Stimulated activated CD8-positive, alpha-beta memory T cell treated with anti-CD3 and anti-CD28 coated beads, Interleukin-4, amount 100 ng/mL, for 4 hours (primary cell): Measurements from ENCODE around the gene DLGAP1.
"Not testable (repeated sequence)": the region's sequence is repeated elsewhere in the genome, so short reads cannot be mapped to it uniquely, and the experiment has no call there.

ENCODE experiments used
- DNase-seq, 2 donors: peaks; one replicate each; pipeline ENCODE4 v3.0.0-alpha.2; 2020; ENCODE audit warnings: low read depth in 2 of 2, low spot score in 1 of 2

Gene DLGAP1

DNA sequence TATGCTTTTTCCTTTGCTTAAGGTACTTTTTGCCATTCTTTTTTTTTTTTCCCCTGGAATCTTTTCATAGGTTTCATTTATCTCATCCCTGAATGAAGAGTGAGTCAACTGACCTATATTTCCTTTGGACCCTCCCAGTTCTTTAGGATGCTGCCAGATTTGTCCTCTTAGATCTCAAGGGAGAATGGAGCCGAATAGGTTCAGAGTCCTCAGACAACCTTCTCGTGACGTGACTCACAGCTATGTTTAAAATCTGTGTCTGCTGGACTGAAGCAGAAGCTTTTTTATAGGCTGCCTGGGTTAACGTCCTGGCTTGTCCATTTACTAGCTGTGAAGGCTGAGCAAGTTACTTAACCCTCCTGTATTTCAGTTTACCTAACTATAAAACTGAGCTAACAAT is 358.6 kb downstream of the DLGAP1 start:
- DNase-seq = no peak

DNA sequence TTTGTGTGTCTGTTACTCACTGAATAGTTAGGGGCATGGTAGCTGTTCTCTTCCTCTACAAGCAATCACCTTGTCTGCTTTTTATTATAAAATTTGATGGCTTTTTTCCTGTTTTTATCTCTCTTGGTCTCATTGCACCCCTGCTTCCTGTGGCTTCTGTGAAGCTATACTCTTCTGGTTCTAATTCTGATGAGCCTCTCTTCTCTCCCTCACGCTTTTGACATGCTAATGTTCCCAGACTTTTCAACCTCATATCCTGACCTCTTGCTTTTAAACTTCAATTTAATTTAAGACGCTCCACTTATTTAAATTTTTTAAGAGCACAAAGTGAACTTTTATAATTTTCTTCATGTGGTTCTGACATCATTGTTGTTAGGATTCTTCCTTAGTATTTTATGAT is 361.4 kb downstream of the DLGAP1 start:
- DNase-seq = no peak

DNA sequence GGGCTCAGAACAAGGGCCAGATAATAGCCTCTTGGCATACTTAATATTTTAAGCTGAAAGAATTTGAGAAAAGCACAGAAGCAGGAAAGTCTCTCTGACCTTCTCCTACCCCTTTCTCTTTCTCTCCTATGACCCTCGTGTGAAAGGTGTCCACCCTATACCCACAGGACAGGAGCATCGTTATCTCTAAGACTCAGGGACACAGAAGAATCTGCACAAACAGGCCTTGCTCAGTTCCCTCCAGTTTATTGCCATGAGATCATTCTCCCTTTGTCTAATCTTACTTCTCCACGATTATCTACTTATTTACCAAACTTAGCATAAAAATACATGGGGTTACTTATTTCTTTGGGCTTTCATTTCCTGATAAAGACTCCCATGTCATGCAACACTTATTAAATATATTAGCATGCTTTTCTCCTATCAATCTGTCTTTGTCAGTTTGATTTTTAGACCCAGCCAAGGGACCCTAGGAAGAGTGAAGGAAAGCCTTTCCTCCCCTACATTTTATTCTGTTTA is 370.7 kb downstream of the DLGAP1 start:
- no peak for DNase-seq

DNA sequence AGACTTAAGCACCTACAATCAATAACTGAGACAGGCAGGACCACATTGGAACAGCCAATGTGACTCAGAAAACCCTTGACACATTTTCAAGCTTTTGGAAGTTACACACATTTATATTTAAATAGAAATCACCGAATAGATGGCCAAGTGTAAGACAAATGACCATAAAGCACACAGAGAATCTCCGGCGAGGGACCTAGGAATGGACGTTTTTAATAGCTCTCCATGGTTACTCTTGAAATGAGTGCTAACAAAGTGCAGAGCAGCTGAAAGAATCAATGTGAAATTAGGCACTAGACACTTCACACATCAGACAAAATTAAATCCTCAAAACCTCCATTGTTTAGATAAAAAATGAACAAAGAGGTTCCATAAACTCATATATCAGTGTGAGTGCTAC is 376.9 kb downstream of the DLGAP1 start:
- no peak for DNase-seq

DNA sequence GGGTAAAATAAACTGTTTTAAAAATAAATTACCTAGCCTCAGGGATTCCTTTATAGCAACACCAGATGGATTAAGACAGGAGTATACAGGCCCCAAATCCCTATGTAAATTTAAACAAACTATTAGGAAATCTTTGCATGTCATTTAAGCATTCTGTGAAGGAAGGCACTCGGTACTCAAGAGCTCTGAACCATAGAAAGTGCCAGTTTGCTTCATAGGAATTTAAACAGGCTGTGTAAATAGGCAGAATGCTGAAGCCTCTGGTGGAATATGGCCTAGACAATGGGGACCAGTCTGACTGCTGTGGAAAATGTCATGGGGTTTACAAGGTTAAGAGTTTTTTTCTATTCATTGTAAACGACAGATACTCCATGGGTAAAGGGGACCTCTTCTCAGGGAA is 377.4 kb downstream of the DLGAP1 start:
- DNase-seq = no peak

DNA sequence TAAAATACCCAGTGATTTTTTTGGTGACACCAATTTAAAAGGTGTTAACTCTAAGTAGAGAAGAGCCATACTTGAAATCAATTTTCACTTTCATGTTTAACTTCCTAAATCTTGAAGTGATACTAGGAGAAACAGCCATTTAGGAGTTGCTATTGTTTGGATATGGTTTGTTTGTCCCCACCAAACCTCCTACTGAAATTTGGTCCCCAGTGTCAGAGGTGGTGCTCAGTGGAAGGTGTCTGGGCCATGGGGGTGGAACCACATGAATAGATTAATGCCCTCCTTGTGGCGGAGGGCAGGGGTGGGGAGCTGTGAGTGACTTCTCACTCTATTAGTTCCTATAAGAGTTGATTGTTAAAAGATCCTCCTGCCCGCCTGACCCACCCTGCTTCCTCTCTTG is 377.9 kb downstream of the DLGAP1 start:
- no peak for DNase-seq

DNA sequence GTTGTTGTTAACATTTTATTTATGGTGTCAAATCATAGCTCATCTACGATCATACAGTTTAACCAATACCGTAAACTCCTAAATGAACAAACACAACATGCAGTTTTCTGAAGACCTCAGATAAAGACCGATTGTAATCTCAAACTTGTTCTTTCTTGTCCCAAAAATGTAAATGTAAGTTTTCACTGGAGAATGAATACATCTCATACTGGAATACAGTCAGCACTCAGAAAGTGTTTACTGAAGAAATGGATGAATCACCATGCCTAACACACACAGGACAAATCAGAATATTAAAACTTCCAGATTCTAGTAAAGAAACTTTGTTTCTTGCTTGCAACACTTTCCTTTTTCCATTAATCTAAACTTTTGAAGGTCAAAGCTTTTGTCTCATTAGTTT is 380.5 kb downstream of the DLGAP1 start:
- DNase-seq = no peak

DNA sequence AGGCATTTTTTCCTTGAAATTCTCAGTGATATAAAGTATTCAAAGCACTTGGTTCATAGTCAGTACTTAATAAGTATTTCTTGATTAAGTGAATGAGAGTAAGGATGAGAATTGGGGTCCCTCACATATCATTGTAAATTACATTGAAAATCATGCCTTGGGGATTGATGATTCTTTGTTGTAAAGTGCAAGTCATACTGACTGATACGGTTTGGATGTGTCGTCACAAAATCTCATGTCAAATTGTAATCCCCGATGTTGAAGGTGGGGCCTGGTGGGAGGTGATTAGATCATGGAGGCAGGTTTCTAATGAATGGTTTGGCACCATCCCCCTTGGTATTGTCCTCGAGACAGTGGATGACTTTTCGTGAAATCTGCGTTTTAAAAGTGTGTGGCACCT is 385.9 kb downstream of the DLGAP1 start:
- DNase-seq = no peak

DNA sequence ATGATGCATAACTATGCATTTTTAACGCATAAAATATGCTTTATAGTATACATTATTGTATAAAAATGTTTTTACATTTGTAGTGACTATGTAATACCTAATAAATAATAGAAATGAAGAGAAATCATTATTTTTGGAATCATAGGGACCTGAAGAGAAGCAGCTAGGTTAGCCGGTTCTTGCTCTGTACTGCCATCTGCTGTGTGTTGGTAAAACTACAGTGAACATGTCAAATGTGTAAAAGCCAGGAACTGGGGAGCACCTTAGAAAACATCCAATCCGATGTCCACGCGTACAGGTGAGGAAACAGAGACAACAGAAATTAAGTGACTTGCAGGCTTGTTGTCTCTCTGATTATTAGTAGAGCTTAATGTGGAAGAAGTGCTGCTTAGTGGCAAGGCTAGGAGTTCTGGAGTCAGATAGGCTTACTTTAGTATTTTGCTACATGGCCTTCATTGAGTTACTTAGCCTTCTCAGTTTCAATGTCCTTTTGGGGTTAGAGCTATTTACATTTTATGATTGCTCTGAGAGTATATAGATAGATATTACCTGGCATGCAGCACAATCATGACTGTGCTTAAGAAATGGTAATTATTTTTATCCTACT is 386.5 kb downstream of the DLGAP1 start:
- no peak for DNase-seq

DNA sequence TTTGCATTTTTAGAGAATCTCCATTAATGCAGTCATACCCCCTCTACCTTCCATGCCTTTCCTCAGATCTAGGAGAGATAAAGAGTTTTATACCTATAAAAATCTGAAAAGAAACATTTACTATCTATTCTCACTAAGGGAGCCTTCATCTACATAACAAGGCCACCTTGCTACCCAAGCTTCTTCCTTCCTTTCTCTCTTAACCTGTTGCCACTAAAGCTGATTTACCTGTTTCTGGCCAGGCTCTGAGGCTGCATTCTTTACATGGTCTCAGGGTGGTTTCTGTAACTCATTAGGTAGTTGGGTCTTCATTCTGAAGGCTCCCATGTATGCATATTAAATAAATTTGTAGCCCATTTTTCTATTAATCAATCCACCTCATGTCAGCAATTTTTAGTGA is 391.6 kb downstream of the DLGAP1 start:
- DNase-seq = no peak

DNA sequence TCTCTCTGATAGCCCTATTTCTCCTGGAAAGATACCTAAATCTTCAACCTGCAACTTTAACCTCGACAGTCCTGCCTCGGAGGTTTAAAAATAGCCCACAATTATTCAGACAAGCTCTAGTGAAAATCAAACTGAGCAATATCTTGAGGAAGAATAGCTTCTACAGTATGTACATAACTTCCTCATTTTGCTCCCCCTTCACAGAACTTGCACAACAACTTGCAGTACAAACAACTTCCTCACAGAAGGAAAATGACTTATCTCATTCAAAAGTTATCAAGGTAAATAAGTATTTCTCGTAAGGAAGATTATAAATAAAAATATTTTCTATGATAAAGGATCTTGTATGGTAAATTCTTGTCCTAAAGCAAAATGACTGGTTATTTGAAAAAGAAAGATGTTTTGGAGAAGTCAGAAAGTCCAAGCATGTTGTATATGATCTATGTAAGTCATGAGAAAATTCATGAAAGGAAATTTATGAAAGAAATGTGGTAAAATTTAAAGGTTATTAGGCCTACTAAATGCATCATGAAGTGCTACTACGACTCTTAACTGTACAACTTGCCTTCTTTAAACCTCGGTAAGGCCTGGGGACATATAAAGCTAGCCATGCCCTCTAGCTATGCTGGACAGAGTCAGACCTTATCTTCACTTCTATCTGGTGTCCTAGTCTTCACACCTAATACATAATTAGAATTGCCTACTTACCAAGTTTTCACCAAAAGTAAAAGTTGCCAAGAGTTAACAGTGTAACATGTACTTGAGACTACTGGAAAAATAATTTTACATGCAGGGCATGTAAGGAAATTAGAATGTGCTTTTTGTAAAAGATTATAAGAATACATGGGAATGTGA is 394.5 kb downstream of the DLGAP1 start:
- no peak for DNase-seq

DNA sequence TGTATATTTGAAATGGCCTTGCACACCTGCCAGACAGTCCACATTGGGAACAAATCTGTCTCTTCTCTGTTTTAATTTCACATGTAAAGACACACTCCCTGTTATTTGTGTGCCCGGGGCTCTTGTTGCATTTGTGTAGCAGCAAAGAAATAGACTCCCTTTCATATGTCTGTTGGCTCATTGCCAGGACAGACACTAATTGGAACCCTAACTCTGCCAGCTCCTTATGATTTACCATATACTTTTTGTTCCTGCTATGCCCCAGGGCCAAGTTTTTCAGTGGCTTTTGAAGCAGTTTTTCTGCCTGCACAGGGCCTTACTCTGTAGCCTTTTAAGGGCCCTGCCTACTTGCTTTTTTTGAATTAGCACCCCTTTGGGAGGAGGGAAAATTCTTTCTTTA is 396.9 kb downstream of the DLGAP1 start:
- no peak for DNase-seq

DNA sequence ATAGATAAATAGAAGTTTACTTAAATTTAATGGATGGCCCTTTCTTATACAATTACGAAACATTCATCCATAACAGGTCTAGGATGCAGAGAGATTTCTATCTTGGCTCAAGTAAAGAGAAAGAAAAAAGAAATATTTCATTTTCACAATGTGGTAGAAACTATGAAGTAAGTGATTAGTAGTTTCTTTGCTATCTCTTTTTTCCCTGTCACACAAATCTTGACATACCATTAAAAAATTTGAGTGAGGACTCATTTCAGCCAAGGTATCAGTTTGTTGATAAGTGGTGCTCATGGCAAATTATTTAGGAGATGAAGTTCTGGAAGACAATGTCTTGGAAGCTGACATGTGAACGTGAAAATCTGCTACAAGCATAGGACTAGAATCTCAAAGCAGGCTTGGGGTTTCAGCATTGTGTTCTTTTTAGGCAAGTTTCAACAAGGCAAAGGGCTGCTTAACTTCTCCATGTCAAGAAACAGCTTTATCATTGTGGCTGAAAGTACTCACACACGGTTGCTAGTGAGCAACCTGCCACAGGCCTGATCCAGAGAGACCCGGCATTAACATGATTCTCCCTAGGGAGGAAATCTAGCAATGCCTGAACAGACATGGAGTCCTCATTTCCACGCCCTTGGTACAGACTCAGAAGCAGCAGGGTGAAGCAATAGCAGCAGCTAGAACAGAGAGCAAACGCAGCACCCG is 414.6 kb downstream of the DLGAP1 start:
- no peak for DNase-seq

DNA sequence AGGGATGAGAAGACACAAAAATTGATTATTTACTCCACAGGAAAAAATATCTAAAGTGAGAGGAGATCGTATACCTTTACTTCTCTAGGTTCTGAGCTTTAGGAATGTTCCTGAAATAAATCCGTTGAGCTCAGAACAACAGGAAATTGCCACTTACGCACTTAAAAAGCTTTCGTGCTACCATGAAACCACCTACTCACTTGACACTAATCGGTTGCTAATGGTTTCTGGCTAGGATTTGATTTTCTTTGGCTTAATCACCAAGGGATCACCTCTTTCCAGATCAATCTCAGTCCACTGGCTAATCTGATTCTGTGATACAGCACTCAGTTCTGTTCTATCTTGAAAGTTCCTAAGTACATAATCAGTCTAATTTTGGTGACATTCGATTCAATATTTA is 419.6 kb downstream of the DLGAP1 start:
- no peak for DNase-seq

DNA sequence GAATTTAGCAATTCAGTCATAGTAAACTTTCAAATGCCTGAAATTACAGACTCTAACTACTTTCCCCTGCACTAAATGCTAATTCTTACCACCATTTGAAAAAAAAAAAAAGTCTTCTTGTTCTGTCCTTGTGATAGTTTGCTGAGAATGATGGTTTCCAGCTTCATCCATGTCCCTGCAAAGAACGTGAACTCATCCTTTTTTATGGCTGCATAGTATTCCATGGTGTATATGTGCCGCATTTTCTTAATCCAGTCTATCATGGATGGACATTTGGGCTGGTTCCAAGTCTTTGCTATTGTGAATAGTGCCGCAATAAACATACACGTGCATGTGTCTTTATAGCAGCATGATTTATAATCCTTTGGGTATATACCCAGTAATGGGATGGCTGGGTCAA is 420.3 kb downstream of the DLGAP1 start:
- not testable (repeated sequence) for DNase-seq

DNA sequence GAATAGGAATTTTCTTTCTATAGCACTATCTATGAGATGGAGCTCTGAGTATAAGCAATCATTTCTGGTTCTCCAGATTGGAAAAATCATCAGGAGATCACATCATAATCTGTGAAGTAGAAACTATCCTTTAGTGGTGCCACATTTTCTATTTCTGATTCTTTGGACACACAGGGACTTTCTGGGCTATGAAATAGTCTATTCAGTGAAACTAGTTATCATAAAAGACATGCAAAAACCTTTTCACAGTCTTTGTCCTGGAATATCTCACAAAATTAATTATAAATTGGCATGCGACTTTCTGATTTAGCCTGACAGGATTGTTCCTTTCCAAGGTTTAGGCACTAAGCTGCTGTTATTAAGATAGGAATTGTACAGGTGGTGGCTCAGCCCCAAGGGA is 428.6 kb downstream of the DLGAP1 start:
- no peak for DNase-seq

DNA sequence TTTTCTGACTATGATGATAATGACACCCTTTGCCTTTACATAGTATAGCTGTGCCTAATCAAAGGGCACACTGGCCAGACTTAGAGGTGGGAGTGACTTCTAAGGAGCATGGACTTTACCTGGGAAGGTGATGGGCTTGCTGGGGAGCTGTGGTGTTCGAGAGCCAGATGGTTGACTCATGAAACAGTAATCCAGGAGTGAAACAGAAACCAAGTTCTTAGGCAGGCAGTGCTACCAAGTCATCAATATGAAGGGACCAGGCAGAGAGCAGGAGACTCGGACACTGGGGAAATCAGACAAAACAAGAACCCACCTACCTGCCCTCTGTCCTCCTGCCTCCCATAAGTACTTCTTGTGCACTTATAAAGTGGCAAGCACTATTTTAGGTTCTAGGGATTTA is 430.4 kb downstream of the DLGAP1 start:
- no peak for DNase-seq

DNA sequence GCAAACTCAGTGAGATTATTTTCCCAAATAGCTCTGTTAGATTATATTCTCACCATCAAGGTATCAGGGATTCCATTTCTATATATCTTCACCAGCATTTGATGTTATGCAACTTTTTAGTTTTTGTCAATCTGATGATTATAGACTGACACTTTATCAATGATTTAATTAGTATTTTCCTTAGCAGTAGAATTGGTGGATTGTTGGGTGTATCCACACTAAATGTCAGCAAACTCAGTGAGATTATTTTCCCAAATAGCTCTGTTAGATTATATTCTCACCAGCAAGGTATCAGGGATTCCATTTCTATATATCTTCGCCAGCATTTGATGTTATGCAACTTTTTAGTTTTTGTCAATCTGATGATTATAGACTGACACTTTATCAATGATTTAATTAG is 432.4 kb downstream of the DLGAP1 start:
- DNase-seq = not testable (repeated sequence)

DNA sequence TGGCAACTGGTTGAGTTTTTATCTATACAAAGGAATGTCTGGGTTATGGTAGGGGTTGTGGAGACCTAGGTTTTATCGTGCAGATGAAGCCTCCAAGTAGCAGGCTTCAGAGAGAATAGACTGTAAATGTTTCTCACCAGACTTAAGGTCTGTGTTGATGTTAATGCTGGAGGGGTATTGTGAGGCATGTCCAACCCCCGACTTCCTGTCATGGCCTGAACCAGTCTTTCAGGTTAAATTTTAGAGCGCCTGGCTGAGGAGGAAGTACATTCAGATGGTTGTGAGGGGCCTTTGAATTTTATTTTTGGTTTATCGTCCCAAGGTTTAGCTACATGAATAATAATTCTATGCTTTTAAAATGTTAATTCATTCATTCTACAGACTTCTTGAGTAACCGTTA is 435.1 kb downstream of the DLGAP1 start:
- DNase-seq = no peak

DNA sequence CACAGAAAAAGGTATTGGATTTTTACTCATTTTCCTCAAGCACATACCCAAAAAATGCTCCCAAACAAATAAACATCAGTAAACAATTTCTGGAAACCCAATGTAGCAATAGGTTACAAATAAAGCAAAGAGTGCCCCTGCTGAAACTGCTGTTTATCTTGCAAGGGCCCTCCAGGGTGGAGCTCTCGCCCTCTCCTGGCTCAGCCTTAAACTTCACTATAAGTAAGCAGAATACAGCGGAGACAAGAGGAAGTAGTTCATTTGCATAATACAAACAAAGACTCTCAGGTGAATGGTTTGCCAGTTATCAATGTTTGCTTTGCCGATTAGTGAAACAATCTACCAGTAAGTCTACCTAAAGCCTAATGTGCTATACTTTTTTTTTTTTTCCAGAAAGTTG is 437.6 kb downstream of the DLGAP1 start:
- DNase-seq = no peak

DNA sequence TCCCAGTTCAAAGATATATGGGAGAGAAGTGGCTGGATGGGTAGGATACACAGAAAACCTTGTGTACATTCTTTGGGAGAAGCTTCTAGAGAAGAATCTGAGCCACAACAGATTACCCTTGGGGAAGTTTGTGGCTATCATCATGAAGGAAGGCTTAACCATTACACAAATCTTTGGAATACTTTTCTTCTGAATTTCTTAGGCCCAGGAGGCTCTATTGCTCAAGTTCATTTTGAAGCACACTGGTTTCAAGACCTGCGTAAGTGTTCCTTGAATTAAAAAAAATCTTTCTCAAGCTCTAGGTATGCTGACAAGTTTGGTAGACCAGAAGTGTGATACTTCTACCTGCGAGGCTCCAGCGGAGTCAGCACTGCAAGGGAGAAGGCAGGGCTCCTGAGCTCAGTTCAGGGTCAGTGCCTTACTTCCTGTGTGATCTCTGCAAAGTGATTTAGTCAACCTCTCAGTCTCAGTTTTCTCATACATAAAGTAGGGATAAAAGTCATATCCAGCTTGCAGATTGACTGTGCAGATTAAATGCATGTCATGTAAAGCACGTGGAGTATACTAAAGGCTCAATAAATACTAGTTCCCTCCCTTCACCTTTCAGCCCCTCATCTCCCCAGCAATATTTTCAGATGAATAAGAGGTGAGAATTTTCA is 438.6 kb downstream of the DLGAP1 start:
- no peak for DNase-seq

DNA sequence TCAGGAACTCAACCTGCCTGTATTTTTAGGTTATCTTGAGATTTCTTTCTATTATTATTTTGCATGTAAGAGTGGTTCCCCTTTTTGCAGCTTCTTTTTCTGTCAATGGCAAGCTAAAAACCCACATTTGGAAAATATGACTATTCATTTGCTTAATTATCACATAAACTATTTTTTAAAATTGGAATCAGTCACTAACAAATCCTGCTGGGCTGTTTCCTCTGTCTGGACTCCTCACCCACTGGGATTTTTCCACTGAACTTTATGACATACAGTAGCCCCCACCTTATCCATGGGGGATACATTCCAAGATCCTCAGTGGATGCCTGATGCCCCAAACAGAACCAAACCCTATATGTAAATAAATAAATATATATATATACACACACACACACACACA is 447.3 kb downstream of the DLGAP1 start:
- no peak for DNase-seq
